SK-N-SH (cell line): ENCODE data around the gene CPSF4.

Source experiments
- CHD2 ChIP-seq: fragments of 150-350 bp; IDR thresholded peaks from 2 replicates; pipeline ENCODE4 v1.6.1; 2018; ENCODE audit warnings: low read length; ENCODE audit not compliant: partially characterized antibody
- CTCF ChIP-seq: fragments of 200-600 bp; sonication (generic); IDR thresholded peaks from 2 replicates; pipeline ENCODE4 v1.6.1; 2017; ENCODE audit warnings: antibody characterized with exemption, mild to moderate bottlenecking, moderate library complexity
- EP300 ChIP-seq, 2 experiments: IDR thresholded peaks; 2 replicates each; pipeline versions ENCODE4 v1.4.0 to v1.6.1; 2012; ENCODE audit warnings: borderline replicate concordance in 1 of 2, low read depth in 1 of 2, low read length in 1 of 2
- NFIC ChIP-seq: IDR thresholded peaks from 2 replicates; pipeline ENCODE4 v1.4.0; 2012; ENCODE audit warnings: borderline replicate concordance
- SMC3 ChIP-seq: IDR thresholded peaks from 2 replicates; pipeline ENCODE4 v1.6.1; 2012; ENCODE audit warnings: low read depth, low read length, improper control_type of control experiment

GRCh38 chr7:99497766-99498545, 59.2 kb downstream of the CPSF4 start:
- TF ChIP-seq CHD2 (no peak), SMC3 (no peak), CTCF (no peak), EP300 (IDR thresholded peaks at IDR 0.05; ENCODE audit: borderline replicate concordance in 1 of 2, low read depth in 1 of 2, low read length in 1 of 2) (no peak), NFIC (no peak)
